NT2/D1 (cell line): Measurements from ENCODE around the gene CD99L2.

Source experiments
- SUZ12 ChIP-seq: IDR thresholded peaks from 2 replicates; pipeline ENCODE4 v1.6.1; 2011; ENCODE audit not compliant: insufficient read length, insufficient read depth; ENCODE audit errors: extremely low read depth
- YY1 ChIP-seq: IDR thresholded peaks from 2 replicates; pipeline ENCODE4 v1.6.1; 2011; ENCODE audit not compliant: insufficient read length, insufficient read depth
- ZNF274 ChIP-seq: IDR thresholded peaks from 2 replicates; pipeline ENCODE4 v1.6.1; 2011; ENCODE audit warnings: mild to moderate bottlenecking, low read depth, low read length

- TF ChIP-seq YY1 (no peak), ZNF274 (no peak), SUZ12 (no peak)
Observed at GRCh38 chrX:150905293-150905692, 6.8 kb upstream of the CD99L2 start.
